GM12872 (cell line): ENCODE results near the gene POPDC2.

Experiments
- CTCF ChIP-seq: IDR thresholded peaks from 3 replicates; pipeline ENCODE4 v1.5.1; 2011; ENCODE audit warnings: low read depth, mild to moderate bottlenecking, low read length, moderate library complexity; ENCODE audit not compliant: insufficient read depth

Gene POPDC2

GRCh38 chr3:119660474-119661440 is at the start of gene POPDC2:
Gene POPDC2, minus strand, starts transcription at chr3:119660589. Its CDS starts 166 bp downstream, at chr3:119660423.
- TF ChIP-seq CTCF = no peak

- no peak for TF ChIP-seq CTCF
These were observed 43.6 kb upstream of the POPDC2 start for GRCh38 chr3:119703820-119704531.

- no peak for TF ChIP-seq CTCF
These were observed 42.4 kb upstream of the POPDC2 start, which contains the start of gene CFAP91 for GRCh38 chr3:119702530-119703527. Gene CFAP91, plus strand, starts transcription at chr3:119703022. Its CDS starts 77 bp downstream, at chr3:119703099.

- TF ChIP-seq CTCF = no peak
These were observed 40.7 kb upstream of the POPDC2 start for GRCh38 chr3:119700920-119701734.

- TF ChIP-seq CTCF = no peak
These were observed 40.0 kb upstream of the POPDC2 start for GRCh38 chr3:119700269-119700919.

GRCh38 chr3:119697394-119697793 is 37.0 kb upstream of the POPDC2 start:
- no peak for TF ChIP-seq CTCF
